Measurements from ENCODE around the gene SAMHD1.
"Not testable (repeated sequence)": the region's sequence is repeated elsewhere in the genome, so short reads cannot be mapped to it uniquely, and the experiment has no call there.

Gene SAMHD1

DNA sequence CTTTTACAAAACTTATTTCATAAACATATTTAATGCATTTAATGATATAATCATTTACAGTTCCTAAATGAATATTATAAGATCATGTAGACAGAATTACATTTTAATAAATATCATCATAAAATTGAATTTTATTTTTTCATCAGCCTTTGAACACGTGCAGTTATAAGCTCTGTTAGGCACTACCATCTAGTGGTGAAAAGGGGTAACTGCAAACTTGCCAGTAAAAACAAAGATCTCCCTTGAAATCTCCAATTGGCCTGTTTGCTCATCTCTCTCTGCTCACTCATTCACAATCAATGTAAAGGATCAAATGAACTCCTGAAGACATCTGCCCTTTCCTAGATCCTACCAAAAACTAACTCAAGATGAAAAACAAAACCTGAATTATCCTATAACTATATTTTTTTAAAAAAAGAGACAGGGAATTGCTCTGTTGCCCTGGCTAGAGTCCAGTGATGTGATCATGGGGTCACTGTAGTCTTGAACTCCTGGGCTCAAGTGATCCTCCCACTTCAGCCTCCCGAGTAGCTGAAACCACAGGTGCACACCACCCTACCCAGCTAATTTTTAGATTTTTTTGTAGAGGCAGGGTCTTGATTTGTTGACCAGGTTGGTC is 31.7 kb downstream of the SAMHD1 start:
- Histone ChIP-seq H3K4me1 (no peaks in the 10 kb centered on the region), H3K27me3 (ENCODE audit: control insufficient read depth, insufficient read depth, low read length) (no peaks in the 10 kb centered on the region), H3K4me2 (ENCODE audit: low read length) (no peak overlapping the region), H3K27ac (no peak overlapping the region), H3K9me3 (ENCODE audit: control insufficient read depth, low read length) (no peaks in the 10 kb centered on the region), H2AFZ (no peak overlapping the region), H3K79me2 (no peaks in the 10 kb centered on the region), H3K36me3 (ENCODE audit: control insufficient read depth, insufficient read depth, low read length) (no peaks in the 10 kb centered on the region), H3K4me3 (ENCODE audit: low read depth, low read length) (no peak overlapping the region), H3K9ac (no peak overlapping the region)
- peak; percentile 87 for TF ChIP-seq CTCF (IDR thresholded peaks at IDR 0.05)

DNA sequence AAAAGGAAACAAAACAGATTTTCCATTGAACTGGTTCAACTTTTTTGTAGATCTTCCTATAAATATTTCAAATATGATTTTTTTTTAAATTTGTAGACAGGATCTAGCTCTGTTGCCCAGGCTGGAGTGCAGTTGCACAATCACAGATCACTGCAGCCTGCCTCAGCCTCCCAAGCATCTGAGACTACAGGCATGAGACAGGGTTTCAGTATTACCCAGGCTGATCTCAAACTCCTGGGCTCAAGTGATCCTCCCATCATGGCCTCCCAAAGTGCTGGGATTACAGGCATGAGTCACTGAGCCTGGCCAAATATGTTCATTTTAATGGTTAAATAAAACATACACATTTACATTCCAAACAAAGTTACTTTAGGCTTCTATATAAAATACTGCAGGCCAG is 33.6 kb downstream of the SAMHD1 start:
- H3K79me2 ChIP-seq = no peaks in the 10 kb centered on the region
- no peak for TF ChIP-seq CTCF (IDR thresholded peaks at IDR 0.05)
- no peak overlapping the region for H3K4me2 ChIP-seq (ENCODE audit: low read length)
- no peaks in the 10 kb centered on the region for H3K9me3 ChIP-seq (ENCODE audit: control insufficient read depth, low read length)
- no peak overlapping the region for H2AFZ ChIP-seq
- no peak overlapping the region for H3K9ac ChIP-seq
- no peaks in the 10 kb centered on the region for H3K27me3 ChIP-seq (ENCODE audit: control insufficient read depth, insufficient read depth, low read length)
- no peaks in the 10 kb centered on the region for H3K36me3 ChIP-seq (ENCODE audit: control insufficient read depth, insufficient read depth, low read length)
- H3K4me3 ChIP-seq (ENCODE audit: low read depth, low read length) = no peak overlapping the region
- H3K27ac ChIP-seq = no peak overlapping the region
- H3K4me1 ChIP-seq = no peaks in the 10 kb centered on the region

DNA sequence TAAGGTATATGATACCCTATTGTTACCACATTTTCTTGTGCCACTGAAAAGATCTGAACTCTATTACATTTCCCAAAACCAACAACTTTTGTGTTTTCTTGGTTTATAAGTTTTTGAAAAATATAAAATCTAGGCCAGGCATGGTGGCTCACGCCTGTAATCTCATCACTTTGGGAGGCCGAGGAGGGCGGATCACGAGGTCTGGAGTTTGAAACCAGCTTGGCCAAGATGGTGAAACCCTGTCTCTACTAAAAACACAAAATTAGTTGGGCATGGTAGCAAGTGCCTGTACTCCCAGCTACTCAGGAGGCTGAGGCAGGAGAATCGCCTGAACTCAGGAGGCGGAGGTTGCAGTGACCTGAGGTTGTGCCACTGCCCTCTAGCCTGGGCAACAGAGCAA is 34.3 kb downstream of the SAMHD1 start:
- no peak overlapping the region for H3K4me2 ChIP-seq (ENCODE audit: low read length)
- H3K9me3 ChIP-seq (ENCODE audit: control insufficient read depth, low read length) = no peaks in the 10 kb centered on the region
- H3K4me1 ChIP-seq = no peaks in the 10 kb centered on the region
- H3K27ac ChIP-seq = no peak overlapping the region
- H3K36me3 ChIP-seq (ENCODE audit: control insufficient read depth, insufficient read depth, low read length) = no peaks in the 10 kb centered on the region
- H3K4me3 ChIP-seq (ENCODE audit: low read depth, low read length) = no peak overlapping the region
- no peak for TF ChIP-seq CTCF (IDR thresholded peaks at IDR 0.05)
- H3K9ac ChIP-seq = no peak overlapping the region
- no peaks in the 10 kb centered on the region for H3K79me2 ChIP-seq
- H3K27me3 ChIP-seq (ENCODE audit: control insufficient read depth, insufficient read depth, low read length) = no peaks in the 10 kb centered on the region
- H2AFZ ChIP-seq = no peak overlapping the region

GRCh38 chr20:36916199-36916598 is 35.3 kb downstream of the SAMHD1 start:
- Histone ChIP-seq H3K27ac (no peak overlapping the region), H3K36me3 (ENCODE audit: control insufficient read depth, insufficient read depth, low read length) (no peaks in the 10 kb centered on the region), H3K79me2 (no peaks in the 10 kb centered on the region), H3K27me3 (ENCODE audit: control insufficient read depth, insufficient read depth, low read length) (no peaks in the 10 kb centered on the region), H2AFZ (no peak overlapping the region), H3K9ac (no peak overlapping the region), H3K4me1 (no peaks in the 10 kb centered on the region), H3K9me3 (ENCODE audit: control insufficient read depth, low read length) (no peaks in the 10 kb centered on the region), H3K4me2 (ENCODE audit: low read length) (no peak overlapping the region), H3K4me3 (ENCODE audit: low read depth, low read length) (no peak overlapping the region)
- TF ChIP-seq CTCF (IDR thresholded peaks at IDR 0.05) = no peak

- H3K36me3 ChIP-seq (ENCODE audit: control insufficient read depth, insufficient read depth, low read length) = no peaks in the 10 kb centered on the region
- no peak overlapping the region for H3K4me3 ChIP-seq (ENCODE audit: low read depth, low read length)
- no peak overlapping the region for H3K4me2 ChIP-seq (ENCODE audit: low read length)
- H3K9ac ChIP-seq = no peak overlapping the region
- TF ChIP-seq CTCF (IDR thresholded peaks at IDR 0.05) = no peak
- H3K4me1 ChIP-seq = no peaks in the 10 kb centered on the region
- H3K9me3 ChIP-seq (ENCODE audit: control insufficient read depth, low read length) = no peaks in the 10 kb centered on the region
- H2AFZ ChIP-seq = no peak overlapping the region
- no peak overlapping the region for H3K27ac ChIP-seq
- H3K27me3 ChIP-seq (ENCODE audit: control insufficient read depth, insufficient read depth, low read length) = no peaks in the 10 kb centered on the region
- no peaks in the 10 kb centered on the region for H3K79me2 ChIP-seq
Observed at GRCh38 chr20:36908603-36909002, 42.9 kb downstream of the SAMHD1 start.

DNA sequence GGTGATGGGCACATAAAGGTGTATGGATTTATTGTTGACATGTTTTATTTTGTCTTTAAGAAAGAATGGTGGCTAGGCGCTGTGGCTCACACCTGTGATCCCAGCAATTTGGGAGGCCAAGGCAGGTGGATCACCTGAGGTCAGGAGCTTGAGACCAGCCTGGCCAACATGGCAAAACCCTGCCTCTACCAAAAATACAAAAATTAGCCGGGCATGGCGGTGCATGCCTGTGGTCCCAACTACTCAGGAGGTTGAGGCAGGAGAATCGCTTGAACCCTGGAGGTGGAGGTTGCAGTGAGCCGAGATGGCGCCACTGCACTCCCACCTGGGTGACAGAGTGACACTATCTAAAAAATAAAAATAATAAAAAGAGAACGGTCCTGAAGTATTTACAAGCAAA is 45.4 kb downstream of the SAMHD1 start:
- H3K27ac ChIP-seq; H3K36me3 ChIP-seq (ENCODE audit: control insufficient read depth, insufficient read depth, low read length); H3K79me2 ChIP-seq; H3K9ac ChIP-seq; H3K4me2 ChIP-seq (ENCODE audit: low read length); H3K4me3 ChIP-seq (ENCODE audit: low read depth, low read length); H3K9me3 ChIP-seq (ENCODE audit: control insufficient read depth, low read length); H3K4me1 ChIP-seq; H2AFZ ChIP-seq; H3K27me3 ChIP-seq (ENCODE audit: control insufficient read depth, insufficient read depth, low read length): not testable (repeated sequence)

DNA sequence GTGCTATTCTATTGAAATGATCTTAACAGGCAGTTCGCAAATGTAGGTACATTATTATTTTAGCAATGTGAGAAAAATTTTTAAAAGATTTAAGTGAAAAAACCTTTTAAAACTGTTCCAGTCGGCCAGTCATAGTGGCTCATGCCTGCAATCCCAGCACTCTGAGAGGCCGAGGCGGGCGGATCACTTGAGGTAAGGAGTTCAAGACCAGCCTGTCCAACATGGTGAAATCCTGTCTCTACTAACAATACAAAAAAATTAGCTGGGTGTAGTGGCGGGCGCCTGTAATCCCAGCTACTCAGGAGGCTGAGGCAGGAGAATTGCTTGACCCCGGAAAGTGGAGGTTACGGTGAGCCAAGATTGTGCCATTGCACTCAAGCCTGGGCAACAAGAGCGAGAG is 45.9 kb downstream of the SAMHD1 start:
- H3K27me3 ChIP-seq (ENCODE audit: control insufficient read depth, insufficient read depth, low read length); H3K4me2 ChIP-seq (ENCODE audit: low read length); H3K9me3 ChIP-seq (ENCODE audit: control insufficient read depth, low read length); H3K79me2 ChIP-seq; H3K27ac ChIP-seq; H3K9ac ChIP-seq; H3K36me3 ChIP-seq (ENCODE audit: control insufficient read depth, insufficient read depth, low read length); H3K4me3 ChIP-seq (ENCODE audit: low read depth, low read length); H2AFZ ChIP-seq; H3K4me1 ChIP-seq: not testable (repeated sequence)
